HCT116 (cell line): ENCODE data around the gene CSGALNACT2.

Experiments
- TCF7L2 ChIP-seq: IDR thresholded peaks from 2 replicates; pipeline ENCODE4 v1.7.0; 2011; ENCODE audit warnings: borderline replicate concordance, inconsistent platforms; ENCODE audit not compliant: insufficient read depth, insufficient read length; ENCODE audit errors: extremely low read depth
- ZNF274 ChIP-seq: fragments of 200-500 bp; sonication (Bioruptor generic); IDR thresholded peaks from 2 replicates; pipeline ENCODE4 v1.6.1; 2014; ENCODE audit warnings: mild to moderate bottlenecking, low read depth, low read length, inconsistent platforms

GRCh38 chr10:43166880-43167497 lies 28.7 kb downstream of the CSGALNACT2 start:
- no peak for TF ChIP-seq ZNF274
- TF ChIP-seq TCF7L2: no peak
